ENCODE results near the gene CDK8.

Gene CDK8

DNA sequence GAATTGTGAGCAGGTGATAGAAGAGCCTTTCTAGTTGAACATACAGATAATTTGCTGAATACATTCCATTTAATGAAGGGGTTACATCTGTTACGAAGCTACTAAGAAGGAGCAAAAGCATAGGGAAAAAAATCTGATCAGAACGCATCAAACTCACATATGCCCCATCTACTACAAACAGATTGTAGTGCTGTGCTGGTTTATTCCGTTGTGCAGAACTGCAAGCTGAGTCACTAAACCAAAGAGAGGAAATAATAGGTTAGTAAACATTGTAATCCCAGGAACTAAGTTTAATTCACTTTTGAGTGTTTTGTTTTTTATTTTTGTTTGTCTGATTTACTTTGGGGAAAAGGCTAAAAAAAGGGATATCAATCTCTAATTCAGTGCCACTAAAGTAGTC, 136.3 kb downstream of the CDK8 start:
- no peak for FAIRE-seq

DNA sequence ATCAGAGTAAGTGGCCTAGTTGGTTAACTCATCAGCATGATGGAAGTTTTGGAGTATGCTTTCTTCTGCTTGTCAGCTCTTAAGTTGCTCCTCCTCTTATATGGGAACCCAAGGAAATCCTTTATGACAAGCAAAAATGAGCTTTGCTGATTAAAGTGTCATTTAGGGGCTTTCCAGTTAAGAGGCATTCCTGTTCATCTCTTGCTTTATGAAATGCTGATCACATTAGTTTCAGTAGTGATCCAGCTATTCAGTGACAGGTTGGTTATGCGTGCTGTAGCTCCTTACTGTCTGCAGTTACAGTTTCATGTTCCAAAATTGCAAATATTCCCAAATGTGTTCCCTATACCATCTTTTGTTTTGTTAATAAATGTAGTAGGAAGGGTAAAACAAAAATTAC, 146.6 kb downstream of the CDK8 start:
- no peak for FAIRE-seq

DNA sequence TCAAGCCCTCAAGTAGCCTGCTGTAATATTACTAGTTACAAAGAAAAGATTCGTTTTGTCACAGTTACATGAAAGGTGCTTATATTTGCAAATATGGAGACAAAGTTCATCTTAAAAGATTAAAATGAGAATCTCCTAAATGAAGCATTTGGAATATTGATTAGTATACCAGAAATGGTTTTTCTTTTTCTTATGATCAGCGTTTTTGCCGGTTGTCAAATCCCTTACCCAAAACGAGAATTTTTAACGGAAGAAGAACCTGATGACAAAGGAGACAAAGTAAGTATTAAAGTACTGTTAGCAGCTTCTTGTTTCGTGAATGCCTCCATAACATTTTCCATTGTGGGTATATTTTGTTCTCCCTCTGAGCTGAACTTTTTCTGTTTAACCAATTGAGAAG, 147.1 kb downstream of the CDK8 start:
- FAIRE-seq, result no peak

DNA sequence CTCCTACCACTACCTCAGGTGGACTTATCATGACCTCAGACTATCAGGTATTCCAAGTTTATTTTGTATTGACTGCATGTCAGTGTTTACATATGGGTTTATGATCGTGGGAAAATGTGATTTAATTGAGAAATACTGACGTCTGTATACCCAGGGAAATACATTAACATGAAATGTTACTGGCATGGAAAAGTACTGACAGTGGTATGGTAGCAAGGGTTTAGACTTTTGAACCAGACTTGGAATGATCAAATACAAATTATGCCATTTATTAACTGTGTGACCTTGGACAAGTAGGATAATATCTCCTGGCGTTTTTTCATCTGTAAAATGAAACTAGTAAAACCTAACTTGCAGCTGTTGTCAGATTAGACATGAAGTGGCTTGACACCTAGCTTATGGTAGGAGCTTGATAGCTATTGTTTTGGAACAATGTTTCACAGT, 147.7 kb downstream of the CDK8 start:
- FAIRE-seq, result no peak

DNA sequence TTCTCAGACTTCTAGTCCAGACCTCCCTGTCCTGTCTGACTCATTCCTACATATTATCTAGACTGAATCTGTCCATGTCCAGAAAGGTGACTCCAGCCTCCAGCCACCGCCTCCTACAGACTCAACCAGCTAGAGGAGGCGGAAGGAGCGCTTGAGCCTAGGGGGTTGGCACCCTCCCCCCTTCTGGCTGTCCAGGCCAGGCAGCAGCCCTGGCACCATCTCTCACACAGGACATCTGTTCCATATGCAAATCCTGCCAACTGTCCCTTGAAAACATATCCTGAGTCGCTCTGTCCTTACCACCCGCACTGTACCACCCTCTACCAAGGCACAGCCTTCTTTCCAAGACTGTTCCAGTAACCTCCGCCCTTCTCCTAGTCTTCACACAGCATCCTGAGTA, 152.9 kb downstream of the CDK8 start:
- FAIRE-seq, result no peak

DNA sequence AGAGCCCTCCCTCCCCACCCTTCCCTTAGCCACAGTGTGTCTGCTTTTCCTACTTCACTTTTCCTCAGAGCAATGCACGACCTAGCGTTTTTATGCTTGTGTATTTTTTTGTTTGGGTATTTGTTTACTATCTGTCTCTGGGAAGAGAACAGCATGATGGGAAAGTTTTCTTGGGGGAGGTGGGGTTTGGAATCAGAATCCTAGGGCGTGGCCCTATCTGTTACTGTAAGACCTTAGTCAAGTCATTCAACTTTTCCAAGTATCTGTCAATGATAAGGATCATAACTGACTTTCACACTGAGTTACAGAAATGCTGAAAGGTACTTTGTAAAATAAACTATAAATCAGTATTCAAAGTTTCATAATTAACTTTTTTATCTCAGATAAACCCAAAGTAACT, 157.3 kb downstream of the CDK8 start:
- FAIRE-seq, result no peak

DNA sequence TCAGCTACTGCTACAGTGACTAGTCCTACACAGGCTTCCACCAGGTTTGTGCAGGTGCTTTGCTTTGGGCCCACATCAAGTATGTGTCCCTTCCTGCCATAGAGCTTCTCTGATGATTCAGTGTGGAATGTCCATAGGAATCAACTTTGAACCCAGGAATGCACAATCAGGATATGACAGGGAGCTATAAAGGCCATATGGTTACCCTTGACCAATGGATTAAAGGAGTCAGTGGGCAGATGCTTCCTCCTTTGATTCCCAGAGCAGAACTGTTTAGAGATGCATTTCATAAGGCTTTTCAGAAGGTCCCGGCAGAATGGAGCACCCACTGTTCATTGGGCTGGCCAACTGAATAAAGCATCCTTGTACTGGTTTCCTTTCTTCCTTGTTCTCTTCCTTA, 158.3 kb downstream of the CDK8 start:
- FAIRE-seq, result no peak

DNA sequence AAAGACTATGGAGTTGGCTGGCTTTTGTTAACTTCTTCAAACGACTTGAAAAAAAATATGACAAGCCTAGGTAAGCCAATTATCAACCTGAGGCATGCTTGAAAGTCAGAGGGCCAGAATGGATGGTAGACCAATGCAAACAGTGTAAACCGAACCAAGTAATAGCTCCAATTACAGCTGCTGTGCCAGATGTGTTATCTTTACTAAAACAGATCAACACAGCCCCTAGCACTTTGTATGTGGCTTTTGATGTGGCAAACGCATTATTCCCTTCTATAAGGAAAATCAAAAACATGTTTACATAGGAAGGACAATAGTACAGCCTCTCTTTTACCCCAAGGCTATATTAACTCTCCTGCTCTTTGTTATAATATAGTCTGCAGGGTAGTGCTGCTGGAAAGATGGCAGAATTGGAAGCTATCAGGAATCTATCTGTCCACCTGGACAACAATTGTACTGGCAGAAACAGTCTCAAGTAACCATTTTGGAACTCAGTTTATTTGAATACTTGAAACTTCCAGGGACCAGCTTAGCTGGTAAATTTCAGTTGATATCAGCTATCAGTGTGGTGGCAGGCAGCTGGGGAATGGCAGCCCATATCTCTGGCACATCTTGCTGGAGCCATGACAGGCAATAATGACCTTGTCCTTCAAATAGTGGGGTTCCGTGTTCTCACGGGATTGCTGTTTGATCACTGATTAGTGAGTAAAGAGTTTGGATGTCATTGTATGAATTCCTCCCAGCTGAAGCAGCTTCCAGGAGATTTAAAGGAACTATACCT, 159.2 kb downstream of the CDK8 start:
- no peak for FAIRE-seq

DNA sequence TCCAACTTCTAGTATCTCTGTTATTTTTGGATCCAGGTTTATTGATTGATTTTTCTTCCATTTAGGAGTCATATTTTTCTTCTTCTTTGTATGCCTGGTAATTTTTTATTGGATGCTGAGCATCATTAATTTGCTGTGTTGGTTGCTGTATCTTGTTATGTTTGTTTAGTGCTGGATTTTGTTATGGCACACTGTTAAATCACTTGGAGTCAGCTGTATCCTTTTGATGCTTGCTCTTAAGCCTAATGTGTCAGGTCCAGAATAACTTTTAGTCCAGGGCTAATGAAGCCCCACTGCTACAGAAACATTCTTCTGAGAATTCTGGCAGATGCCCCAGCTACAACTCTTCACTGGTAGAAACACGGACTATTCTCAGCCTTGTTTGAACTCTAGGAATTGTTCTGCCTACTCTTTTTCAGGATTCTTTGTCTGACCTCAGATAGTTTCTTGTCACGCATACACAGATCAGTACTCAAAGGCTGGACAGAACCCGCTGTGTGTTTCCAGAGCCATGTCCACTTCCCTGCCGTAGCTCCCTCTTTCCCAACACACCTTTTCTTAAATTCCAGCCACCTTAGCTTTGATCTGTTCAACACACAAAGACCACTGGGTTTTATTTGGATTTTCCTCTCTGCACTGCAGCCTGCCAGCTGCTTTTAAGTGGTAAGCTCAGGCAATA, 166.5 kb downstream of the CDK8 start:
- FAIRE-seq, result no peak

DNA sequence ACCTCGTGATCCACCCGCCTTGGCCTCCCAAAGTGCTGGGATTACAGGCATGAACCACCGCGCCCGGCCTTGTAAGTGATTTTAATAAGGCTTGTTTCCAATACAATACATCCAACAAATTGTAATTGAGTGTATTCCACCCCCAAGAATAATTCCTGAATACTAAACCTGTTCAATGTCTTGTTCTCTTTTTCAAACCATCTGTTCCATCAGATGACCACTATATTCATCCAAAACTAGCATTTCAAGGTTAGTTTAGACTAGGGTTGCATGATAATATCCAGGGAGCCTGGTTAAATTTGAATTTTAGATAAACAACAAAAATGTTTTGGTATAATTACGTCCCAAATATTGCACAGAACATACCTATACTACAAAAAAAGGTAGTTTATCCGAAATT, 168.1 kb downstream of the CDK8 start:
- no peak for FAIRE-seq

DNA sequence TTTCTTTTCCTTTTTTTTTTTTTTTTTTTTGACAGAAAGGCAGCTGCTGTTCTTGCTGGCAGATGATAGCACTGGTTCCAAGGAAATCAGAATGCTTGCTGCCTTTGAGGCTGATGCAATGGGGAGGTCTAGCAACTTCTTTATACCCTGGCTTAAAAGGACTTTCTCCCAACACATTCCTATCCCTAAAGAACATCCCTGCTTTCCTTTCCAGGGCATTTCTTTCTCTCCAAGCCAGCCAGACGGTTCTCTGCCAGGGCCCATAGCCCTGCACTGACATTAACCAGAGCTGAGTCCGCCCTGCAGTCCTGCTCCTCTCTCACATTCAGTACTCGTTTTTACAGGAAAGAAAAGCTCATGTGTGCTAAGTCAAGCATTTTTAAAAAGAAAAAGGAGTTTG, 169.7 kb downstream of the CDK8 start:
- no peak for FAIRE-seq

DNA sequence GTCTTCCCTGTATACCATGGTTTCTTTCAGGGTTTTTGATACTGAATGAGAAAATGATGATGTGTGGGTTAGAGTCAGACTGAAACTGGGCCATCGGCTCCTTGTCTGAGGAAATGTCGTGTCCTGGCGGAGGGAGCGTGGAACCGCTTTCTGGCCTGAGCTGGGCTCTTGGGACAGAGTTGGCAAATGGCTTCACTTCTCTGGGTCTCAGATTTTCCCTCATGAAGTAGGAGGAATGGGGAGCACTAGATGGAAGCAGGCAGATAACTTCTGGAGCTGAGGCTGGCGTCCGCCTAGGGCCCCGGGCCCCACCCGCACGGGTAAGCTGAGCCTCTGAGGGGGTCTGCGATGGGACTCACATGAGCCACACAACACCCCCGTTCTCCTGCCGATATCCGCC, 170.3 kb downstream of the CDK8 start:
- FAIRE-seq, result no peak

DNA sequence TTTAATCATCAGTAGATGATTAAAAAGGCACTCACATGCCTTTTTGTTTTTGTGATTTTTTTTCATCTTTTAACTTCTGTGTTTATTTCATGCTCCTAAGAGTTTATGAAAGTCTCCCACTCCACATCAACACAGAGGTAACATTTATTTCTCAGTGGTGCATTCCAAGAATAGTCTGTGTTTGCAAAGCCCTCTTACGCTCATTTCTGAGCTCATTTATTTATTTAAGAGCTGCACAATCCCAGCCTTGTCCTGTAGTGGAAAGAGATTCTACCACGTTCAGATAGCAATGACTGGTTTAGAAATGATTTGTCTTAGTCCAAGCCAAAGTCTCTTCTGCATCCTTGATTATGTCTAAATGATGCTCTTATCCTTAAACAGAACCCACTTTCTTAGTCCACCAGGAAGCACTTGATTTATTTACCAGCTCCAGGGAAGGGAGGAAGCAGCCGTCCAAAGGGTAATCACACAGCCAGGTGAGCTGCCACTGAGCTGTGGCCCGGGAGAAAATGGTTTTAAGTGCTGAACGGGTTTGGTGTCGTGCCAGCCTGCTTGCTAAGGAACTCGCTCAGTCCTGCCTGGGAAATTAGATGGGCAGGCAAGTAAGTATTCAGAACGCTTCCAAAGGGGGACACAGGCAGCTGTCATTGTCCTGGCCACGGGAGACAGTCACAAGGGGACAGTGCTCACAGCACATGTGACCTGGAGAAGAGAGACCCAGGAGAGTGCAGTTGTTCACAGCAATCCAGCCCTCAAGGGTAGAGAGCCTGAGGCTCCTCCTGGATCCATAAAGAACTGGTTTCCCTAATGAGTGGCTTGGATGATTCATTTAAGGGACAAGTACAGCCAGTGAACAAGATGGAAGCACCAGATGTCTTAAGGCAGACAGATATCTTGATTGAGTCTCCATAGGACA, 171.8 kb downstream of the CDK8 start:
- no peak for FAIRE-seq

DNA sequence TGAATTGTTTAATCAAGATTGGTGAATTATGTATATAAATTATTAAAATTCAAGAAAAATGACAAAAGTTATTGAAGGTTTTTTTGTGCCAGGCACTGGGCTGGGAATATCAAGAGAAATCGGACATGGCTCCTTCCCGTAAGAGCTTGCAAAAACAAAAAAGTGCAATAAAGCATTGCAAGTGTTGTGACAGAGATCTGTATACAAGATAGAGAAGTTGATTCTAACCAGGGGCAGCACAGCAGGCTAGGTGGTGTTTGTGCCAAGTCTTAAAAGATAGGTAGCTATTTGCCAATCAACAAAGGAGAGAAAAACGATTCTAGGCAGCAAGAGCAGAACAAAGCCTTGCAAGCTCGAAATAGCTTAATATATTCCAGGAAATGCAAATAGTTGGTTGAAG, 179.8 kb downstream of the CDK8 start:
- no peak for FAIRE-seq

DNA sequence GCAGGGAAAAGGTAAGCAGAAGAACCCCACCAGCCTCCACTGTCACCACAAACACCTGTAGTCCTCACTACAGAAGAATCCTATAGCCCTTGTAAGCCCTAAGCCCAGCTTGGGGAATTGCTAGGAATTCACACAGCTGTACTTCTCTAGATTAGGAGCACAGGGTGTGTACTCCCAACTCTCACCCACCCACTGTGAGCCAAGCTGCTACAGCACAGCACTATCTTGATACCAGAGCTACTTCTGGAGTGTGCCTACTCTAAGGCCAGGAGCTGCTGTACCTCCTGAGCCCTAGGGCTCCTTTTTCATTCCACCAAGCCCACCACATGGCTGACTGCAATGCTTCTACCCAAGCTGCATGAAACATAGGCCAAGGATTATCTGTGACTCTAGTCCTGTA, 181.2 kb downstream of the CDK8 start:
- no peak for FAIRE-seq

DNA sequence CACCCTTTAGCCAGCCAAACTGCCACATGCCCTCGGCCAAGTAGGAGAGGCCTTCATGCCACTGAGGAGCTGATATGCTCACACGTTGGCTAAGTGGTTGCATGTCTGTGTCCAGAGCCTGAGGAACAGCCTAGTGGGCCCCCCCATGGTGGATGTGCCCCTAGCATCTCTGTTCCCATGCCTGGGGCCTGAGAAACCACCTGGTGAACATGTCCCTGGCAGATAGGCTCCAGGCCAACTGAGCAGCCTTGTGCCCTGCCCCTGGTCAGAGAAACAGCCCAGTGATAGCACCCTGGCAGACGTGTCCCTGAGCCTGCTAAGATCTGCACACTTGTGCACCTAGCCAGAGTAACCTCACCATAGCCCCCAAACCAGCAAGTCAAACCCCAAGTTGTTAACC, 181.7 kb downstream of the CDK8 start:
- FAIRE-seq, result no peak

DNA sequence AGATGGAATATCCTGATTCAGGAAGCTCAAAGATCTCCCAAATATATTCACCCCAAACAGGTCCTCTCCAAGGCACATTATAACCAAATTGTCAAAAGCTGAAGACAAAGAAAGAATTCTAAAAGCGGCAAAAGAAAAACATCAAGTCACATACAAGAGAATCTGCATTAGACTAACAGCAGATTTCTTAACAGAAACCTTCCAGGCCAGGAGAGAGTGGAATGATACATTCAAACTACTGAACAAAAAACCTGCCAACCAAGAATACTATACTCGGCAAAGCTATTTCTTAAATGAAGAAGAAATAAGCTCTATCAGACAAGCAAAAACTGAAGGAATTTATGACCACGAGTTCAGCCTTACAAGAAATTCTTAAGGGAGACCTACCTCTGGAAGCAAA, 183.0 kb downstream of the CDK8 start:
- no peak for FAIRE-seq

DNA sequence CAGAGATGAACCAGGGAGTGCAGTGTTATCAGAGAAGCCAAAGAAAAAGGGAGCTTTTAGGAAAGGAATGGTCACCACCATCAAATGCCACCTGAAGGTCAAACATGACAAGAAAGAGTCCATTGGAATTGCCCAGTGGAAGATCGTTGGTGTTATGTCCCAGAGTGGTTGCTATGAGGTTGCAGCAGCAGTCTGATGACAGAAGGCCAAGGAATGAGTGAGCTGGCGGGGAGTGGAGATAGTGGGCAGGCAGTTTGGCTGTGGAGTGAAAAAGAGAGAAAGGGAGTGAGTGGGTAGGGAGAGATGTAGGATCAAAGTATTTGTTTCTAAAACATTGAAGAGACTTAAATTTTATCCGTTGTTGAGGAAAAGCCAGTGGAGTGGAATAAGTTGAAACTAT, 186.2 kb downstream of the CDK8 start:
- no peak for FAIRE-seq

DNA sequence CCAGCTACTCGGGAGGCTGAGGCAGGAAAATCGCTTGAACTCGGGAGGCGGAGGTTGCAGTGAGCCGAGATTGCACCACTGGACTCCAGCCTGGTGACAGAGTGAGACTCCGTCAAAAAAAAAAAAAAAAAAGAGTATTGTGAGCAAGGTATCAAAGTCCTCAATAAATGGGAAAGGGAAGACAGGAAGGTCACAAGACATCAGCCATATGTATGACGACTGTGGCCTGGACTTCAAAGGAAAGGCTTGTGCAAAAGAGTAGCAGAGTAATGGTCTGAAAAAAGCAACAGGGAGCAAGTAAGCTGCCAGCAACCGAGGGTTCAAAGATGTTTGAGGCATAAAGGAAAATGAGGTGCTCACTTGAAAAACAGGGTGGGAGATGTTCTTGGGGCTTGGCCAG, 187.5 kb downstream of the CDK8 start:
- FAIRE-seq, result no peak

DNA sequence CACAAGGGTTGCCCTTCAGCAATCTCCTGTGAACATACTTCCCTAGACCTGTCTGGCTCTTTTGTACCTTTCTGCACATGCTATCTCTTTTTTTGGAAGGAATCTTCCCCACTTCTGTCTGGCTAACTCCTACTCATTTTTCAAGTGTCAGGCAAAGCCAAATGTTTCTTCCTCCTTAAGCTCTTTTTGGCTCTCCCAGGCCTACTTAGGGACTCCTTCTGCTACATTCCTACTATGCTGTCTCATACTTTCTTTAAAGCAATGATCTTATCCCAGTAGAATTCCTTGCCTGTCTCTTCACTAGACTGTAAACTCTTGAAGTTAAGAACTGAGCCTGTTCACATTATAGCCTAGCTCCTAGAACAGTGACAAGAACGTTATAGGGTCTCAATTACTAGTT, 188.6 kb downstream of the CDK8 start:
- FAIRE-seq, result no peak

DNA sequence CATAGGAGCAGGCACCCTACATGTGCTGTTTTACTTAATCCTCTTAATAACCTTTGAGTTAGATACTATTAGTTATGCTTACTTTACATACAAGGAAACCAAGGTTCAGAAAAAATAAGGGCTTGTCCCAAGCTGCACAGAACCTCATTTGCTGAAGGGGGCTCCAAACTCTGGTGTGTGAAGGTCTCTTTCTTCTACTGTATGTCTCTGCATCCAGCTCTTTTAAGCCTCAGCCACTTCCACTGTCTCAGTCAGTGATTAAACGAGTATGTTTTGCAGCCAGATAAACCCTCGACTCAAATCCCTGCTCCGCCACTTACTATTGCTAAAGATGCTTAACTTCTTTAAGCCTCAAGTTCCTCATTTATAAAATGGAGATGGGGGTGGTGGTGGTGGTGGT, 191.2 kb downstream of the CDK8 start:
- FAIRE-seq, result no peak

DNA sequence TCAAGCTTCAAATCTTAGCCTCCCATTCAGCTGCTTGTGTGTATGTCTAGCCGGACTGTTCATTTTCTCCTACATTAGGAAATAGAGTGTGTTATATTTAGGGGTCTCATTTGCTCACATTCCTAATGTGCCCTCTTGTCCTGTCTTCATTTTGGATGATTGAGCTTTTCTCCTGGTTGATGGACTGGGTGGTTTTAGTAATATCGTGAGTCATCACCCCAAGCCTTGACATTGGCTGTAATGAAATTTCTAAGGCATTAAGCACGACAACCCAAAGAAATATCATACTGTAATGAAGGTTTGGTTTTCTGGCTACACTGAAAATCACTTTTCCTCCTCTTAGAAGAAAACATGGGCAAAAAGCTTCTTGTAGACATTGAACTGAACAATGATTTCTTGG, 192.8 kb downstream of the CDK8 start:
- FAIRE-seq, result no peak

DNA sequence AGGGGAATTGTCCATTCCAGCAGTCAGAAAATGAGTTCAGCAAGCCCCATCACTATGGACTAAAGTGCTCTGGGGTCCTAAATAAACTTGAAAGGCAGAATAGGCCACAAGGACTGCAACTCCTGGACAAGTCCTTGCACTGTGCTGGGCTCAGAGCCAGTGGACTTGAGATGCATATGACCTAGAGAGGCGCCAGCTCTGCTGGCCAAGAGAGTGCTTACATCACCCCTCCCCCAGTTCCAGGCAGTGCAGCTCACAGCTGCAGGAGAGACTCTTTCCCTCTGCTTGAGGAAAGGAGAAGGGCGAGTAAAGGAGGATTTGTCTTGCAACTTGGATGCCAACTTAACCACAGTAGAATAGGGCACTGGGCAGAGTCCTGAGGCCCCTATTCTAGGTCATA, 194.1 kb downstream of the CDK8 start:
- no peak for FAIRE-seq
